ENCODE measurements around the gene SH3RF3. TPM values are rescaled to one million over a fixed set of nuclear protein-coding genes. Genes with fewer than 3 reads are reported as not detected.

Gene SH3RF3
- total and polyA plus RNA-seq, 2 donors (not counting 1 experiment from before 2014, with no cell fraction given), result 8.3 to 10.1 TPM

GRCh38 chr2:109305490-109306167 lies 176.6 kb downstream of the SH3RF3 start:
- H3K36me3 ChIP-seq (ENCODE audit: control insufficient read depth, insufficient read depth, low read length), result no peaks in the 10 kb centered on the region
- no peak overlapping the region for H3K4me3 ChIP-seq (replicated peaks in 1 of 4; ENCODE audit: control extremely low read depth in 1 of 4, insufficient read depth in 1 of 4, low read depth in 3 of 4, low read length in 4 of 4)
- no peak overlapping the region for H2AFZ ChIP-seq (ENCODE audit: low read length)
- TF ChIP-seq EZH2 (IDR thresholded peaks at IDR 0.05; ENCODE audit: low read length, missing control alignments) (no peak), CTCF (conservative IDR thresholded peaks at IDR 0.05 in 1 of 2, IDR thresholded peaks at IDR 0.05 in 1 of 2; ENCODE audit: low read depth in 1 of 2, low read length in 2 of 2) (no peak)
- no peaks in the 10 kb centered on the region for H3K4me1 ChIP-seq (ENCODE audit: control insufficient read depth, extremely low read depth, insufficient read depth, low read length)
- H3K27ac ChIP-seq (ENCODE audit: insufficient read depth, low read length), result no peak overlapping the region
- no peak for DNase-seq (ENCODE audit: low read depth in 2 of 2)
- H3K4me2 ChIP-seq (ENCODE audit: extremely low read depth, insufficient read depth, low read length), result no peak overlapping the region
- no peaks in the 10 kb centered on the region for H4K20me1 ChIP-seq (ENCODE audit: control insufficient read depth, extremely low read depth, insufficient read depth, low read length)
- H3K27me3 ChIP-seq (ENCODE audit: control insufficient read depth, insufficient read depth, low read length), result no peaks in the 10 kb centered on the region
- no peaks in the 10 kb centered on the region for H3K9me3 ChIP-seq (ENCODE audit: control insufficient read depth, insufficient read depth, low read depth, low read length)
- H3K79me2 ChIP-seq (ENCODE audit: control insufficient read depth, insufficient read depth, low read length), result peaks cover 14% of the 10 kb centered on the region
- H3K9ac ChIP-seq (ENCODE audit: insufficient read depth, low read length), result no peak overlapping the region

- Histone ChIP-seq H3K27ac (ENCODE audit: insufficient read depth, low read length) (no peak overlapping the region), H2AFZ (ENCODE audit: low read length) (no peak overlapping the region), H3K27me3 (ENCODE audit: control insufficient read depth, insufficient read depth, low read length) (no peaks in the 10 kb centered on the region), H4K20me1 (ENCODE audit: control insufficient read depth, extremely low read depth, insufficient read depth, low read length) (no peaks in the 10 kb centered on the region), H3K79me2 (ENCODE audit: control insufficient read depth, insufficient read depth, low read length) (peaks cover 14% of the 10 kb centered on the region), H3K4me2 (ENCODE audit: extremely low read depth, insufficient read depth, low read length) (no peak overlapping the region), H3K9me3 (ENCODE audit: control insufficient read depth, insufficient read depth, low read depth, low read length) (no peaks in the 10 kb centered on the region), H3K4me1 (ENCODE audit: control insufficient read depth, extremely low read depth, insufficient read depth, low read length) (no peaks in the 10 kb centered on the region), H3K36me3 (ENCODE audit: control insufficient read depth, insufficient read depth, low read length) (no peaks in the 10 kb centered on the region), H3K9ac (ENCODE audit: insufficient read depth, low read length) (no peak overlapping the region), H3K4me3 (replicated peaks in 1 of 4; ENCODE audit: control extremely low read depth in 1 of 4, insufficient read depth in 1 of 4, low read depth in 3 of 4, low read length in 4 of 4) (no peak overlapping the region)
- DNase-seq (ENCODE audit: low read depth in 2 of 2), result no peak
- TF ChIP-seq EZH2 (IDR thresholded peaks at IDR 0.05; ENCODE audit: low read length, missing control alignments), result no peak
Measured at GRCh38 chr2:109306190-109306589, 177.2 kb downstream of the SH3RF3 start.

- DNase-seq (ENCODE audit: low read depth in 2 of 2), result no peak
- no peaks in the 10 kb centered on the region for H3K9me3 ChIP-seq (ENCODE audit: control insufficient read depth, insufficient read depth, low read depth, low read length)
- H3K4me3 ChIP-seq (replicated peaks in 1 of 4; ENCODE audit: control extremely low read depth in 1 of 4, insufficient read depth in 1 of 4, low read depth in 3 of 4, low read length in 4 of 4), result no peak overlapping the region
- peaks cover 15% of the 10 kb centered on the region for H3K79me2 ChIP-seq (ENCODE audit: control insufficient read depth, insufficient read depth, low read length)
- H2AFZ ChIP-seq (ENCODE audit: low read length), result no peak overlapping the region
- TF ChIP-seq EZH2 (IDR thresholded peaks at IDR 0.05; ENCODE audit: low read length, missing control alignments), result no peak
- TF ChIP-seq CTCF (conservative IDR thresholded peaks at IDR 0.05 in 1 of 2, IDR thresholded peaks at IDR 0.05 in 1 of 2; ENCODE audit: low read depth in 1 of 2, low read length in 2 of 2), result no peak
- H3K9ac ChIP-seq (ENCODE audit: insufficient read depth, low read length), result no peak overlapping the region
- H3K27me3 ChIP-seq (ENCODE audit: control insufficient read depth, insufficient read depth, low read length), result no peaks in the 10 kb centered on the region
- H4K20me1 ChIP-seq (ENCODE audit: control insufficient read depth, extremely low read depth, insufficient read depth, low read length), result no peaks in the 10 kb centered on the region
- no peaks in the 10 kb centered on the region for H3K4me1 ChIP-seq (ENCODE audit: control insufficient read depth, extremely low read depth, insufficient read depth, low read length)
- H3K27ac ChIP-seq (ENCODE audit: insufficient read depth, low read length), result no peak overlapping the region
- no peak overlapping the region for H3K4me2 ChIP-seq (ENCODE audit: extremely low read depth, insufficient read depth, low read length)
- H3K36me3 ChIP-seq (ENCODE audit: control insufficient read depth, insufficient read depth, low read length), result no peaks in the 10 kb centered on the region
Measured at GRCh38 chr2:109311771-109312170, 182.8 kb downstream of the SH3RF3 start.

All from fibroblast of lung (primary cell).